ENCODE results near the gene RTKN2.

DNA sequence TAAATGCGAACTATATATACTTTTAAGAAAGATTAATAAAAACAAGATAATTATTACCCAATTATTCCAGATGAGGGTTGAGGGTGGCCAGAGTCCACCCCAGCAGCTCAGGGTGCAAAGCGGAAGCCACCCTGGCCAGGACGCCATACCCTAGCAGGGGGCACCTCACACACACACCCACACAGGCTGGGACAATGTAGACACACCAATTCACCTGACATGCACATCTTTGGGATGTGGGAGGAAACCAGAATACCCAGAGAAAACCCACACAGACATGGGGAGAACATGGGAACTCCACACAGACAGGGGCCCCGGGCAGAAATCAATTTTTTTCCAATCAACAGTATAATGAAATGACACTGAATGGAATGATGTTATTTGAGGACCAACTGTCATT lies 86.0 kb downstream of the RTKN2 start:
- TF ChIP-seq, protein P1, sequence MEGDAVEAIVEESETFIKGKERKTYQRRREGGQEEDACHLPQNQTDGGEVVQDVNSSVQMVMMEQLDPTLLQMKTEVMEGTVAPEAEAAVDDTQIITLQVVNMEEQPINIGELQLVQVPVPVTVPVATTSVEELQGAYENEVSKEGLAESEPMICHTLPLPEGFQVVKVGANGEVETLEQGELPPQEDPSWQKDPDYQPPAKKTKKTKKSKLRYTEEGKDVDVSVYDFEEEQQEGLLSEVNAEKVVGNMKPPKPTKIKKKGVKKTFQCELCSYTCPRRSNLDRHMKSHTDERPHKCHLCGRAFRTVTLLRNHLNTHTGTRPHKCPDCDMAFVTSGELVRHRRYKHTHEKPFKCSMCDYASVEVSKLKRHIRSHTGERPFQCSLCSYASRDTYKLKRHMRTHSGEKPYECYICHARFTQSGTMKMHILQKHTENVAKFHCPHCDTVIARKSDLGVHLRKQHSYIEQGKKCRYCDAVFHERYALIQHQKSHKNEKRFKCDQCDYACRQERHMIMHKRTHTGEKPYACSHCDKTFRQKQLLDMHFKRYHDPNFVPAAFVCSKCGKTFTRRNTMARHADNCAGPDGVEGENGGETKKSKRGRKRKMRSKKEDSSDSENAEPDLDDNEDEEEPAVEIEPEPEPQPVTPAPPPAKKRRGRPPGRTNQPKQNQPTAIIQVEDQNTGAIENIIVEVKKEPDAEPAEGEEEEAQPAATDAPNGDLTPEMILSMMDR (IDR thresholded peaks at IDR 0.05), result no peak
- no peak for TF ChIP-seq POLR2A (IDR thresholded peaks at IDR 0.05)

Data from esophagus squamous epithelium (tissue), 4 donors.